GM18868 (cell line): ENCODE measurements around the gene CRYBA4.

Experiments used
- ATAC-seq: cut with Tn5 transposase; IDR thresholded peaks from one replicate; pipeline ENCODE4 v1.9.1; 2021; ENCODE audit warnings: mild to moderate bottlenecking, moderate library complexity; ENCODE audit not compliant: unreplicated experiment

Gene CRYBA4

GRCh38 chr22:26658671-26659478 lies 37.1 kb downstream of the CRYBA4 start:
- peak; percentile 68 for ATAC-seq

- ATAC-seq = no peak
Measured at GRCh38 chr22:26660356-26660755, 38.6 kb downstream of the CRYBA4 start.

GRCh38 chr22:26660961-26661578 lies 39.3 kb downstream of the CRYBA4 start:
- ATAC-seq = no peak

DNA sequence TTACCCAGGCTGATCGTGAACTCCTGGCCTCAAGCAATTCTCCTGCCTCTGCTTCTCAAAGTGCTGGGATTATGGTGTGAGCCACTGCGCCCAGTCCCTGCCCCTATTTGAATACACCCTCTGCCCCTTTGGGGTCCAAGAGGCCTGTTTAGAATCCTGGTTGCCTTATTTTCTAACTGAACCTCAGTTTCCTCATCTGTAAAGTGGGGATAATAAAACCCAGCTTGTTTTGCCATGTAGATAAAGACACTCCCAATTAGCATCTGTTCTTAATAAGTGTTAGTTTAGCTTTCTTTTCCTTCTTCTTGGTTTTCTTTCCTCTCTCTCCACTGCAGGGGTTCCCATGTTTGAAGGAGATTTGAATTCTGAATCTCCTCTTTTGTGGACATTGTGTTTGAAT lies 40.4 kb downstream of the CRYBA4 start:
- no peak for ATAC-seq

- no peak for ATAC-seq
Measured at GRCh38 chr22:26663374-26663923, 41.7 kb downstream of the CRYBA4 start.

GRCh38 chr22:26665813-26666231 lies 44.1 kb downstream of the CRYBA4 start:
- ATAC-seq = peak; percentile 31

DNA sequence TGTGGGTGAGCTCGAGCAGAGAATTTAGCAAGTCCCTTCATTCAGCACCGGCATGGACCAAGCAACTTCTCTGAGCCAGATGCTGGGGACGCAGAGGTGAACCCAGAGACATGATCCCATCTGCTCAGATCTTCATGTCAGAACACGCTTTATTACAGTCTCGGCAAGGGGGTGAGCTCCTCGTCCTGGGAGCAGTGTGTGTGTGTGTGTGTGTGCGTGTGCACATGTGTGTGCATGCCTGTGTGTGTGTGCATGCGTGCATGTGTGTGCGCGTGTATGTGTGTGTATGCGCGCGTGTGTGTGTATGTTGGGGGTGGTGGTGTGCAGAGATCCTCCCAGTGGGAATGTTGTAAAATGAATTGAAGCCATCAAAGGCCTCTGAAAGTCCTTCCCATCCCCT lies 45.4 kb downstream of the CRYBA4 start:
- no peak for ATAC-seq

DNA sequence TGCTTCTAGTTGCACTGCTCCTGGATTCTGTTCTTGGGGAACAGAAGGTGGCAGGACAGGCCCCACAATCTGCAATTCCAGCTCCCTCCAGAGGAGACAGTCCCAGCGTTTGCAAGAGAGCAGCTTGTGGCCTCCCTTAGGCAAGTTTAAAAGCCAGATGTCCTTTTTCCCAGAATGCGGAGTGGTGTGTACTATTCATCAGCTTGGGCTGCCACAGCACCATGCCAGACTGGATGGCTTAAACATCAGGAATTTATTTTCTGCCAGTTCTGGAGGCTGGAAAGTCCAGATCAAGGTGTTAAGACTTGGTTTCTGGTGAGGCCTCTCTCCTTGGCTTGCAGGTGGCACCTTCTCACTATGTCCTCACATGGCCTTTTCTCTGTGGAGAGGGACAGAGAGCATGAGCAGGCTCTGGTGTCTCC lies 47.3 kb downstream of the CRYBA4 start:
- no peak for ATAC-seq

DNA sequence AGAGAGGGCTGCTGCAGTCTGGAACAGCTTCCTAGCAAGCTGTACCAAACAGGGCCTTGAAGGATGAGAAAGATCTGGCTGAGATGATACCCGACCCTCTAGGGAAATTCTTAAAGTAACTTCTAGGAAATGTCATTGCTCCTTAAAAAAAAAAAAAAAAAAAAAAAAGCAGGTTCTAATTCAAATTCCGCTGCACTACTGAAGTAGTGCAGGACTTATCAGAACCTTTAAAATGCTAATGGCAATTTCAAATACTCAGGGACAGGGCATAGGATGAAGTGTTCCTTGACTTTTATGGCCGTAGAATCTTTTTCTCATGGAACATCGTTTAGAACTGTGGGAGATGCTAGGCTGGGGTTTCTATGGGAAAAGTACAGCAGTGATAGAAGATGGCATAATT lies 48.7 kb downstream of the CRYBA4 start:
- ATAC-seq = no peak

DNA sequence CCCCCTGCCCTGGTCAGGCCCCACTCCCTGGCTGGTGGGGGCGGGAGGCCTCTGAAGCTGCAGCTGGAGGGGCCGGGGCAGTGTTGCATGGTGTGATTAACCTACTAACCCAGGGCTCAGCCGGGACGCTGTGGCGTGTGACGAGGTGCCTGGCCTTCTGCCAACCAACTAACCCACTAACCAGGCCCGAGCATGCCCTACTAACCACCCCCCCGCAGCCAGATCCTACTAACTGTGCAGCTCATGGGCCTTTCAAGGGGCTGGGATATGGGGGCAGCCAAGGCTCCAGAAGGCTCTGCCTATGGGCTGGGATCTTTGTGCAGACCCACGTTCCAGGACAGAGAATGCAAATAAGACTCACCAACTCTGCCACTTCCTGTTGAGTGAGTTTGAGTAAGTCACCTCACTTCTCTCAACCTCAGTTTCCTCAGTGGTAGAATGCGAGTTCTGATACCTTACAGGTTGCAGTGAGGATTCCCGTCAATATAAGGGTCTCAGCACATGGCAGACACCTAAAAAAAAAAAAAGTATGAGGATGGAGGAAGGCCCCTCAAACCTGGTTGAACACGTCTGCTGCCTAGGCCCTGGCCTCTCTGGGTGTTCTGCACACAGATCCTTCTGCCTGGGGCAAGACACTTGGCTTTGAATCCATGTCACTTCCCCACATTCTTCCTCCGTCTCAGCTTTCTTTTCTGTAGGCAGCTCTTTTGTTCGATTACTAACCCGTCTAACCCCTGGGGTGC lies 49.7 kb downstream of the CRYBA4 start:
- no peak for ATAC-seq

- peak; percentile 2 for ATAC-seq
Measured at GRCh38 chr22:26672060-26672471, 50.3 kb downstream of the CRYBA4 start.

- ATAC-seq = peak; percentile 65
Measured at GRCh38 chr22:26672590-26673468, 51.1 kb downstream of the CRYBA4 start.

DNA sequence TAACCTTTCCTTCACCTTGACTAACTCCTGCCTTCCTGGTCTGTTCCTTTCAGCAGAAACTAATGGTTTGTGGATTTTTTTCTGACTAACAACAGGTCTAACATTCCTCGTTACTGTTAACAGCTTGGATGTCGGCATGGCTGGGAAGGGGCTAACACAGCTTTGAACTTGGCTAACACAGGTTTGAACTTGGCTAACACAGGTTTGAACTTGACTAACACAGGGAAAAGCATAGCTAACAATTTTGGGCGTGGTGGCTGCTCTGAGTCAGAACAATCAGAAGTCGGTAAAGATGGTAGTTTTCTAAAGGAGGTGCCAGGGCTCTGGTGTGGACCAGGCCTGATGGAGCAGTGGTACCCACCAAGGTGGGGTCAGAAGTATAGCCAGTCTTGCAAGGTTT lies 51.7 kb downstream of the CRYBA4 start:
- no peak for ATAC-seq

DNA sequence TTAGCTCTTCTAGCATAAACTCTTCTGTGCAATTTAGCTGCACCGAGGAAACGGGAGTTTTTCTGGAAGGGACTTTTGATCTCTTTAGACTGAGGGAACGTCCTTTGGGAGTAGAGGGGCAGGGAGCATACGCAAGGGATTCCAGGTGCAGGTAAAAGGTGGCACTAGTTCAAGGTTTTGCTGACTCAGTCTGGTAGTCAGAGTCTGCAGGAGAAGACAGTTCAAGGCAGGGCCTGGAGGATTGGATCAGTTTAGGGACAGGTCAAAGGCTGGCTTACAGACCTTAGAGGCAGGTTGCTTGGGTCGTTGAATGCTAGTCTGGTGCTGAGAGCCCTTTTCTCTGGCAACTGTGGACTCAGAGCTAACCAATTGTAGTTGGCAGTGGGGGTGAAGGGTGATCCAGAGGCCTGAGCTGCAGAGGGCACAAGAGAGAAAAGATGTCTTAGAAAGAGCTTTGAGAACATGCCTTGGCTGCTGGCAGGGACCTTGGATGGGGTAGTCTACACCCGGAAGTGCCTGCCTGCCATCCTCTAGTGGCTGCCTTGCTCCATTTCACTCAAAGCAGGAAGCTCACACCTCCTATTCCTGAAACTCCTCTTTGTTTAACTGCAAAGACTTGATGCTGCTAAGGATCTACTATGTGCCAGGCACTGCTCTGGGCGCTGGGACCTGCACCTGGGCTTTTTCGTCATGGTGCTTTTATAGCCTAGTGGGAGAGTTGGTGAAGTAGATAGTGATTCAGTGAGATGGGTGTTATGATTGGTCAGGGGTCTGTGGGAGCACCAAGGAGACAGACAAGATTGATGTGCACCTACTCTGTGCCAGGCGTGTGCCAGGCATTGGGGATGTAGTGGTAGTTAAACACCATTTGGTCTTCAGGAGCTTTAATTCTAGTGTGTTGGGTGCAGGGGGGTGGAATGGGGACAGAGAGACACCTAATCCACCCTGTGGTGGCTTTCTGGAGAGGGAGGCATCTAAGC lies 52.7 kb downstream of the CRYBA4 start:
- ATAC-seq = no peak

- ATAC-seq = no peak
Measured at GRCh38 chr22:26675687-26676268, 54.0 kb downstream of the CRYBA4 start.

DNA sequence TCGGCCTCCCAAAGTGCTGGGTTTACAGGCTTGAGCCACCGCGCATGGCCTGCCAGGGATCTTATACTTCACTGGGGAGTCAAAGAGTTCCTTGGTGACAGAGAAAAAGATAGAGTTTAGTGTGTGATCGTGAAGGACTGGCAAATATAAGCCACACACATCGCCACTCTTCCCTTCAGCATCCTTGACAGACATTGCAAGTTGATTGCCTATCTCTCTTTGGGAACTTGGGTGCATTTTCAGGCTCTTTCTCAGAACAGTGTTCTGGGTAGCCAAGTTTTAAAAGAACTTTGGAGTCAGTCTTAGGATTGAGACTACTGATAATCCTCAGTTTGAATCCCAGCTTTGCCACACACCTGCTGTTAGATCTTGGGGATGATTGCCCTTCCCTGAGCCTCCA lies 55.5 kb downstream of the CRYBA4 start:
- ATAC-seq = no peak

DNA sequence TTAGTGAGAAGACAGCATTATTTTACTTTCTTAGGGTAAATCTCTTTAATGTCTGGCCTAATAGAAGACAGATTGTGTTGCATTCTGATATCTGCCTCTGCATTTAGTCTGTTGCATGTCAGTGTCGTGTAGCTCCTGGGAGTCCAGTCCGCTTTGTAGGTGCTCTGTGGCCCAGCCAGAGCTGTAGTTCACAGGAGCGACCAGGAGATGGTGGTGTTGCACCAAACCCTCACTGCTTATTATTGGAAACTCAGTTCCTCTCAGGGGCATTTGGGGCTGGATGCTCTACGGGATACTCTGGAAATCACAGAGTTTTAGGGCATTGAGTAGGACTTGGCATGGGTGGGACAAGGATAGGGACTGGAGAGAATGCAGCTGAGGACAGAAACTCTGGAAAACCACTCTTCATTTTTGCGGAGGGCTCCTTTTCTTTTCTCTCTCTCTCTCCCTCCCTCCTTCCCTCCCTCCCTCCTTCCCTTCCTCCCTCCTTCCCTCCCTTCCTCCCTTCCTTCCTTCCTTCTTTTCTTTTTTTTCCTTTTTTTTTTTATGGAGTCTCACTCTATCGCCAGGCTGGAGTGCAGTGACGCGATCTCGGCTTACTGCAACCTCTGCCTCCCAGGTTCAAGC lies 57.4 kb downstream of the CRYBA4 start:
- peak; percentile 48 for ATAC-seq
